Hepatocyte (in vitro differentiated cells): ENCODE data around the gene CNNM4. TPM values are rescaled to one million over a fixed set of nuclear protein-coding genes. Genes with fewer than 3 reads are reported as not detected.

Source experiments
- DNase-seq: peaks from one replicate; pipeline ENCODE4 v3.0.0-alpha.2; 2016; ENCODE audit warnings: low spot score
- H2AFZ ChIP-seq: fragments of 200-600 bp; sonication (generic); 2 replicates; pipeline ENCODE4 v1.6.0; 2016; ENCODE audit warnings: antibody characterized with exemption, mild to moderate bottlenecking
- H3K27ac ChIP-seq: fragments of 200-600 bp; sonication (generic); 2 replicates; pipeline ENCODE4 v1.5.1; 2016; ENCODE audit warnings: mild to moderate bottlenecking
- H3K27me3 ChIP-seq: fragments of 200-600 bp; sonication (generic); 2 replicates; pipeline ENCODE4 v1.6.1; 2016
- H3K36me3 ChIP-seq: fragments of 200-600 bp; sonication (generic); replicated peaks from 2 replicates; pipeline ENCODE4 v1.5.1; 2016; ENCODE audit warnings: low read depth; ENCODE audit not compliant: insufficient read depth
- H3K4me1 ChIP-seq: fragments of 200-600 bp; sonication (generic); 2 replicates; pipeline ENCODE4 v1.5.1; 2016; ENCODE audit warnings: mild to moderate bottlenecking, moderate library complexity; ENCODE audit not compliant: insufficient read depth
- H3K4me2 ChIP-seq: fragments of 200-600 bp; sonication (generic); 2 replicates; pipeline ENCODE4 v1.6.0; 2016
- H3K4me3 ChIP-seq: fragments of 200-600 bp; sonication (generic); 2 replicates; pipeline ENCODE4 v1.5.1; 2016; ENCODE audit warnings: mild to moderate bottlenecking
- H3K79me2 ChIP-seq: fragments of 200-600 bp; sonication (generic); 2 replicates; pipeline ENCODE4 v1.6.0; 2017; ENCODE audit warnings: mild to moderate bottlenecking
- H3K9me2 ChIP-seq: fragments of 200-600 bp; sonication (generic); replicated peaks from 2 replicates; pipeline ENCODE4 v1.6.0; 2017; ENCODE audit warnings: mild to moderate bottlenecking; ENCODE audit not compliant: insufficient read depth
- H3K9me3 ChIP-seq: fragments of 200-600 bp; sonication (generic); 2 replicates; pipeline ENCODE4 v1.5.1; 2016; ENCODE audit warnings: low read depth, mild to moderate bottlenecking
- H4K20me1 ChIP-seq: fragments of 200-600 bp; sonication (generic); 2 replicates; pipeline ENCODE4 v1.6.0; 2016; ENCODE audit warnings: mild to moderate bottlenecking; ENCODE audit not compliant: insufficient read depth, poor library complexity, severe bottlenecking
- EZH2 ChIP-seq: fragments of 200-600 bp; sonication (generic); IDR thresholded peaks from 2 replicates; pipeline ENCODE4 v1.6.1; 2016; ENCODE audit warnings: antibody characterized with exemption, mild to moderate bottlenecking, borderline replicate concordance
- EZH2phosphoT487 ChIP-seq: fragments of 200-600 bp; sonication (generic); IDR thresholded peaks from one replicate; pipeline ENCODE4 v1.6.1; 2018; ENCODE audit warnings: antibody characterized with exemption, mild to moderate bottlenecking, low read depth, moderate library complexity; ENCODE audit not compliant: unreplicated experiment, severe bottlenecking
- WGBS: methylation state at CpG from one replicate; pipeline ENCODE4 v1.1.6; 2016; ENCODE audit warnings: low lambda C conversion rate; ENCODE audit errors: missing lambda C conversion rate; 5-methylcytosine and 5-hydroxymethylcytosine counted together
- polyA plus RNA-seq: library from polyadenylated mRNA; unstranded; fragments of >200 nt; fragmentation: Nextera tagmentation; extraction: Ambion mirVana; gene quantifications from 2 replicates; pipeline ENCODE4 v1.2.1, GENCODE V29; 2016
- total RNA-seq: library from RNA; depleted of rRNA; stranded (reverse); fragments of >200 nt; gene quantifications from 2 replicates; pipeline ENCODE4 v1.2.3, GENCODE V29; 2014
- TF ChIP-seq, protein P1 (sequence below): fragments of 200-600 bp; sonication (generic); IDR thresholded peaks from 2 replicates; pipeline ENCODE4 v1.5.1; 2016; ENCODE audit warnings: antibody characterized with exemption, mild to moderate bottlenecking; ENCODE audit not compliant: poor library complexity

CNNM4 gene
- total and polyA plus RNA-seq, 2 experiments from 2014 or later = 8.8 to 10.8 TPM

DNA sequence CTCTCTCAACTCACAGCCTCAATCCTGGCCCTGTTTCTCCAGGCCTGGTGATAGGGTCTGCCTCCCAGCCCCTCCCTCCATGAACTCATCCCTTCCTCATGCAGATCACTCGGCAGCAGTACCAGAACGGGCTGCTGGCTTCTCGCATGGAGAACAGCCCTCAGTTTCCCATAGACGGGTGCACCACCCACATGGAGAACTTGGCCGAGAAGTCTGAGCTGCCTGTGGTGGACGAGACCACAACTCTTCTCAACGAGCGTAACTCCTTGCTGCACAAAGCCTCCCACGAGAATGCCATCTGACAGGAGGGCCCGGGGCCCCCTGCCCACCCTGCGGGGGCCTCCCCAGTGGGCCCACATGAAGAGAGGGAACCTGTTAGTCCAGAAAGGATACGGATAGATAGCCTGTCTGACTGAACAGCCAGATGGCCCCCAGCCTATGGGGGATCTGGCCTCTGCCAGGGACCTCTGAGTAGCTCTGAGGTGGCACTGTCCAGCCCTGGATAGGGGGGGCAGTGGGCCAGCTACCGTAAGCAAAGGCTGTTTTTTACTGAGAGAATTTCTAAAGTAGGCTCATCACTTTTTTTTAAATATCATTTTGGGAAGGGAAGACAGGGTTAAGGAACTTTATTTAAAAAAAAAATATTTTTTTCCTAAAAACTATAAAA lies 48.6 kb downstream of the CNNM4 start:
- no peak overlapping the region for H3K27ac ChIP-seq
- no peaks in the 10 kb centered on the region for H3K9me3 ChIP-seq
- TF ChIP-seq, protein P1, sequence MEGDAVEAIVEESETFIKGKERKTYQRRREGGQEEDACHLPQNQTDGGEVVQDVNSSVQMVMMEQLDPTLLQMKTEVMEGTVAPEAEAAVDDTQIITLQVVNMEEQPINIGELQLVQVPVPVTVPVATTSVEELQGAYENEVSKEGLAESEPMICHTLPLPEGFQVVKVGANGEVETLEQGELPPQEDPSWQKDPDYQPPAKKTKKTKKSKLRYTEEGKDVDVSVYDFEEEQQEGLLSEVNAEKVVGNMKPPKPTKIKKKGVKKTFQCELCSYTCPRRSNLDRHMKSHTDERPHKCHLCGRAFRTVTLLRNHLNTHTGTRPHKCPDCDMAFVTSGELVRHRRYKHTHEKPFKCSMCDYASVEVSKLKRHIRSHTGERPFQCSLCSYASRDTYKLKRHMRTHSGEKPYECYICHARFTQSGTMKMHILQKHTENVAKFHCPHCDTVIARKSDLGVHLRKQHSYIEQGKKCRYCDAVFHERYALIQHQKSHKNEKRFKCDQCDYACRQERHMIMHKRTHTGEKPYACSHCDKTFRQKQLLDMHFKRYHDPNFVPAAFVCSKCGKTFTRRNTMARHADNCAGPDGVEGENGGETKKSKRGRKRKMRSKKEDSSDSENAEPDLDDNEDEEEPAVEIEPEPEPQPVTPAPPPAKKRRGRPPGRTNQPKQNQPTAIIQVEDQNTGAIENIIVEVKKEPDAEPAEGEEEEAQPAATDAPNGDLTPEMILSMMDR = no peak
- TF ChIP-seq EZH2phosphoT487 (no peak), EZH2 (no peak)
- H3K79me2 ChIP-seq = no peaks in the 10 kb centered on the region
- 89% methylated on average over 13 of the region's 13 CpGs for WGBS
- no peaks in the 10 kb centered on the region for H3K9me2 ChIP-seq
- no peak for DNase-seq
- H3K4me1 ChIP-seq = peaks cover 7% of the 10 kb centered on the region
- no peaks in the 10 kb centered on the region for H3K27me3 ChIP-seq
- no peak overlapping the region for H2AFZ ChIP-seq
- H3K4me3 ChIP-seq = no peak overlapping the region
- no peaks in the 10 kb centered on the region for H4K20me1 ChIP-seq
- H3K36me3 ChIP-seq = no peaks in the 10 kb centered on the region
- H3K4me2 ChIP-seq = no peak overlapping the region

DNA sequence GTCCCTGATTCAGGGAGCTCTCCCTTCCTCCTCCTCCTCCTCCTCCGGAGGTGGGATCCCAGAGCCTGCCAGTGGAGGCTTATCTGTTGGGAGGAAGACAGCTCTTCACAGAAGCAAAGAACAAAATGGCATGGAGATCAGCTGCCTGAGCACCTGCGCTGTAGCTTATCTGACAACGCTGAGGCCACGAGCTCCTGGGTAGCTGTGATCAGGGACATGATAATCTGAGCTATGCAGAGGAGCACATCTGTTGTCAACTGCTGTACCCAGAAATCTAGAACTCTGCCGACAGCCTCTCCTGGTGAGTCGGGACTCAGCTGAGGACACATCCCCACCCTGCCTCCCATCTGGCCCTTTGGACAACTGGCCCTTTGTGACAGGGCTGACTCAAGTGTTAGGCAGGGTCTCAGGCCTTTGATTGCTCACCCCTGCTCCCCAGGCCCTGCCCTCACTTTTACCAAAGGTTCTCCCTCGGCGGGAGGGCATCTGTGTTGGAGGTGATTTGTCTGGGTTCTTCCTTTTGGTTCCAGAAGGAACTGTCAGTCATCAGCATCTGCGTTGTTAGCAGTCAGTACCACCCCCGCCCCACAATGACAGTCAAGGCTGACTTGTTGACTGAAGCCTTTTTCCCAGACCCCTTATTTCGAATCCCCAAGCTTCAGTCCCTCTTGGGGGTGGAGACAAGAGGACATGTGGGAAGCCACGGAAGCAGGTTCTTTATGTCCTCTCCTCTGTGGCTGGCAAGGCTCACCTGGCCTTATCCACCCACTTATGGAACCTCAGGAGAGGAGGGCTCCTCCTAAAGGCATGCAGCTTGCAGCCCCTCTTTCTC lies 49.5 kb downstream of the CNNM4 start:
- WGBS = 86% methylated on average over 12 of the region's 12 CpGs
- Histone ChIP-seq H3K4me3 (no peak overlapping the region), H3K4me2 (no peak overlapping the region), H2AFZ (no peak overlapping the region), H3K79me2 (no peaks in the 10 kb centered on the region), H3K4me1 (peaks cover 7% of the 10 kb centered on the region), H4K20me1 (no peaks in the 10 kb centered on the region), H3K9me2 (no peaks in the 10 kb centered on the region), H3K27me3 (no peaks in the 10 kb centered on the region), H3K9me3 (no peaks in the 10 kb centered on the region), H3K27ac (no peak overlapping the region), H3K36me3 (no peaks in the 10 kb centered on the region)
- no peak for TF ChIP-seq EZH2
- TF ChIP-seq, protein P1 = no peak
- DNase-seq = no peak

GRCh38 chr2:96810783-96811192 lies 50.1 kb downstream of the CNNM4 start:
- Histone ChIP-seq H3K27me3 (no peaks in the 10 kb centered on the region), H3K4me1 (peaks cover 7% of the 10 kb centered on the region), H3K36me3 (no peaks in the 10 kb centered on the region), H4K20me1 (no peaks in the 10 kb centered on the region), H3K4me3 (no peak overlapping the region), H3K79me2 (no peaks in the 10 kb centered on the region), H3K4me2 (no peak overlapping the region), H3K9me2 (no peaks in the 10 kb centered on the region), H2AFZ (no peak overlapping the region), H3K9me3 (no peaks in the 10 kb centered on the region), H3K27ac (no peak overlapping the region)
- no peak for TF ChIP-seq EZH2phosphoT487
- no peak for TF ChIP-seq EZH2
- TF ChIP-seq, protein P1 = no peak
- WGBS = 91% methylated on average over 5 of the region's 5 CpGs
- no peak for DNase-seq
